ENCODE data around the gene ELN. TPM values are rescaled to one million over a fixed set of nuclear protein-coding genes. Genes with fewer than 3 reads are reported as not detected.
"Not testable (repeated sequence)": the region's sequence is repeated elsewhere in the genome, so short reads cannot be mapped to it uniquely, and the experiment has no call there.

ELN gene
- total RNA-seq (100 to 1,000 TPM in 1 of 4 donors, 10 to 100 TPM in 3; 13.3 to 174 (median 36.4) TPM), polyA plus RNA-seq (10 to 100 TPM in 1 of 3 donors, 1 to 10 TPM in 2; 2.5 to 41.2 (median 6.6) TPM)

- Histone ChIP-seq H3K27ac (peak within 1 kb of the TSS; percentile 90 to 96 (median 90)), H3K4me1 (peaks cover 0 to 87% (median 81%) of the 10 kb centered on the region in 4 donors), H3K9me3 (no peaks in the 10 kb centered on the region), H3K27me3 (no peaks in the 10 kb centered on the region), H3K4me3 (peak within 1 kb of the TSS; percentile 53 to 74 (median 62)), H3K36me3 (no peaks in the 10 kb centered on the region)
- DNase-seq = peak; percentile 96
- intact Hi-C loops (cut with DNase I) = loop anchor here (2.0 to 5.0 kb wide), 2 partner anchors 141 to 161 kb away; no protein-coding TSS in a partner anchor
- TF ChIP-seq CTCF (IDR thresholded peaks at IDR 0.05) (no peak), POLR2AphosphoS5 (IDR thresholded peaks at IDR 0.05) (peak; percentile 57 to 76 (median 72)), POLR2A (IDR thresholded peaks at IDR 0.05) (no peak), EP300 (IDR thresholded peaks at IDR 0.05) (peak in 1 of 4 donors; percentile 40)
- WGBS, 2 donors = 31 to 63% methylated on average over 39 of the region's 39 CpGs
Observed at GRCh38 chr7:74027683-74028320, at the start of gene ELN. TSS of gene ELN (plus strand) at chr7:74028173. CDS start at chr7:74028188, 15 bp downstream.

GRCh38 chr7:73978661-73979563, 49.1 kb upstream of the ELN start:
- TF ChIP-seq CTCF (IDR thresholded peaks at IDR 0.05) = peak in 1 of 4 experiments; percentile 40
- TF ChIP-seq EP300 (IDR thresholded peaks at IDR 0.05) = no peak
- H3K9me3 ChIP-seq = no peaks in the 10 kb centered on the region
- no peaks in the 10 kb centered on the region for H3K27me3 ChIP-seq
- WGBS, 2 donors = 8 to 42% methylated on average over 24 of the region's 24 CpGs
- no peak overlapping the region for H3K4me3 ChIP-seq
- intact Hi-C loops (cut with DNase I) = no loop called here
- peak; percentile 64 for DNase-seq
- no peaks in the 10 kb centered on the region for H3K36me3 ChIP-seq
- peaks cover 0 to 51% (median 37%) of the 10 kb centered on the region in 4 donors for H3K4me1 ChIP-seq
- H3K27ac ChIP-seq = peak overlapping the region in 3 of 4 donors; percentile 55 to 57 (median 57)

GRCh38 chr7:73979656-73980055, 48.3 kb upstream of the ELN start:
- H3K27me3 ChIP-seq; intact Hi-C loops (cut with DNase I); DNase-seq; H3K27ac ChIP-seq; H3K9me3 ChIP-seq; H3K4me3 ChIP-seq; H3K36me3 ChIP-seq: not testable (repeated sequence)
- WGBS, 2 donors = 92 to 96% methylated on average over 9 of the region's 9 CpGs
- peaks cover 0 to 54% (median 38%) of the 10 kb centered on the region in 4 donors for H3K4me1 ChIP-seq

- H3K9me3 ChIP-seq = no peaks in the 10 kb centered on the region
- DNase-seq = no peak
- 80 to 91% methylated on average over 6 of the region's 6 CpGs for WGBS, 2 donors
- no peaks in the 10 kb centered on the region for H3K27me3 ChIP-seq
- TF ChIP-seq POLR2AphosphoS5 (IDR thresholded peaks at IDR 0.05) (no peak), POLR2A (IDR thresholded peaks at IDR 0.05) (no peak), CTCF (IDR thresholded peaks at IDR 0.05) (no peak), EP300 (IDR thresholded peaks at IDR 0.05) (no peak)
- H3K4me3 ChIP-seq = no peak overlapping the region
- peaks cover 0 to 49% (median 38%) of the 10 kb centered on the region in 4 donors for H3K4me1 ChIP-seq
- intact Hi-C loops (cut with DNase I) = no loop called here
- no peak overlapping the region for H3K27ac ChIP-seq
- H3K36me3 ChIP-seq = no peaks in the 10 kb centered on the region
Observed at GRCh38 chr7:73980206-73980605, 47.8 kb upstream of the ELN start.

GRCh38 chr7:73981933-73982332, 46.0 kb upstream of the ELN start:
- Histone ChIP-seq H3K27me3 (no peaks in the 10 kb centered on the region), H3K9me3 (no peaks in the 10 kb centered on the region), H3K27ac (no peak overlapping the region), H3K36me3 (no peaks in the 10 kb centered on the region), H3K4me3 (no peak overlapping the region), H3K4me1 (peaks cover 0 to 55% (median 44%) of the 10 kb centered on the region in 4 donors)
- no peak for DNase-seq
- intact Hi-C loops (cut with DNase I) = no loop called here
- 84 to 87% methylated on average over 7 of the region's 7 CpGs for WGBS, 2 donors
- TF ChIP-seq CTCF (IDR thresholded peaks at IDR 0.05) (no peak), EP300 (IDR thresholded peaks at IDR 0.05) (no peak), POLR2AphosphoS5 (IDR thresholded peaks at IDR 0.05) (no peak), POLR2A (IDR thresholded peaks at IDR 0.05) (no peak)
